HG02678 (cell line): ENCODE data around the gene EYS.
"Not testable (repeated sequence)": the region's sequence is repeated elsewhere in the genome, so short reads cannot be mapped to it uniquely, and the experiment has no call there.

Experiments used
- ATAC-seq: cut with Tn5 transposase; IDR thresholded peaks from one replicate; pipeline ENCODE4 v1.9.1; 2021; ENCODE audit warnings: mild to moderate bottlenecking, moderate library complexity; ENCODE audit not compliant: unreplicated experiment

The EYS gene

GRCh38 chr6:63785006-63785405 lies 1922.0 kb downstream of the EYS start:
- no peak for ATAC-seq

- no peak for ATAC-seq
These were observed 1923.9 kb downstream of the EYS start for GRCh38 chr6:63783096-63783495.

GRCh38 chr6:63774961-63775360 lies 1932.1 kb downstream of the EYS start:
- no peak for ATAC-seq

- no peak for ATAC-seq
These were observed 1933.8 kb downstream of the EYS start for GRCh38 chr6:63773200-63773599.

GRCh38 chr6:63765828-63766227 lies 1941.2 kb downstream of the EYS start:
- ATAC-seq = no peak

GRCh38 chr6:63764318-63764916 lies 1942.6 kb downstream of the EYS start:
- no peak for ATAC-seq

GRCh38 chr6:63760199-63760598 lies 1946.8 kb downstream of the EYS start:
- no peak for ATAC-seq

- ATAC-seq = no peak
These were observed 1947.4 kb downstream of the EYS start for GRCh38 chr6:63759605-63760105.

GRCh38 chr6:63757826-63758225 lies 1949.2 kb downstream of the EYS start:
- no peak for ATAC-seq

GRCh38 chr6:63757275-63757674 lies 1949.8 kb downstream of the EYS start:
- not testable (repeated sequence) for ATAC-seq

GRCh38 chr6:63750400-63750799 lies 1956.6 kb downstream of the EYS start:
- no peak for ATAC-seq

- ATAC-seq = no peak
These were observed 1961.2 kb downstream of the EYS start for GRCh38 chr6:63745784-63746183.

GRCh38 chr6:63744810-63745209 lies 1962.2 kb downstream of the EYS start:
- no peak for ATAC-seq

GRCh38 chr6:63743691-63744090 lies 1963.3 kb downstream of the EYS start:
- no peak for ATAC-seq

GRCh38 chr6:63742060-63742459 lies 1965.0 kb downstream of the EYS start:
- no peak for ATAC-seq

GRCh38 chr6:63740709-63741108 lies 1966.3 kb downstream of the EYS start:
- ATAC-seq = no peak

GRCh38 chr6:63739094-63739687 lies 1967.8 kb downstream of the EYS start:
- no peak for ATAC-seq

GRCh38 chr6:63738190-63738589 lies 1968.8 kb downstream of the EYS start:
- ATAC-seq = not testable (repeated sequence)

GRCh38 chr6:63734923-63735322 lies 1972.1 kb downstream of the EYS start:
- ATAC-seq = no peak

GRCh38 chr6:63732336-63732735 lies 1974.7 kb downstream of the EYS start:
- no peak for ATAC-seq

GRCh38 chr6:63731930-63732329 lies 1975.1 kb downstream of the EYS start:
- ATAC-seq = no peak

- no peak for ATAC-seq
These were observed 1976.7 kb downstream of the EYS start for GRCh38 chr6:63730311-63730710.

- ATAC-seq = no peak
These were observed 1982.3 kb downstream of the EYS start for GRCh38 chr6:63724721-63725120.
